GM12878 (cell line): ENCODE data around the gene PITPNM3. TPM values are rescaled to one million over a fixed set of nuclear protein-coding genes. Genes with fewer than 3 reads are reported as not detected.

Experiments
- ATAC-seq: fragments of 200-7000 bp; cut with Tn5 transposase; 3 replicates; pipeline ENCODE4 v1.9.1; 2020; ENCODE audit warnings: mild to moderate bottlenecking, moderate library complexity
- BruUV-seq: library from RNA; stranded (reverse); fragments of 400-500 nt; replicated peaks from 2 replicates; lab custom pipeline; 2021; lab: Mats Ljungman, UMichigan
- CTCF ChIA-PET: fragments of 300-600 bp; sonication (Branson Sonifier 250); formaldehyde crosslinking; extraction: SDS; loops from one replicate; lab custom pipeline; 2021; ENCODE audit warnings: inconsistent platforms; lab: Yijun Ruan, JAX
- POLR2A ChIA-PET: fragments of 350-600 bp; formaldehyde crosslinking; extraction: SDS; loops from one replicate; lab custom pipeline; 2021; ENCODE audit warnings: inconsistent platforms; lab: Charles Lee
- RAD21 ChIA-PET: fragments of 300-600 bp; sonication (Branson Sonifier 250); formaldehyde crosslinking; loops from one replicate; lab custom pipeline; 2023; ENCODE audit warnings: antibody characterized with exemption; ENCODE audit not compliant: unreplicated experiment; lab: Charles Lee
- SMC1A ChIA-PET: fragments of 300-600 bp; sonication (Branson Sonifier 250); formaldehyde crosslinking; loops from one replicate; lab custom pipeline; 2023; ENCODE audit not compliant: unreplicated experiment, uncharacterized antibody; lab: Charles Lee
- DNase-seq: peaks from one replicate; pipeline ENCODE4 v3.0.0-alpha.2; 2011; ENCODE audit warnings: low read depth, low spot score
- FAIRE-seq: peaks from 3 replicates; lab custom pipeline; 2011; peaks lifted over from hg19 to GRCh38; lab: Jason Lieb, UNC
- H2AFZ ChIP-seq: 2 replicates; pipeline ENCODE4 v1.6.0; 2011; ENCODE audit warnings: low read depth, low read length, control low read depth; ENCODE audit not compliant: control insufficient read depth
- H3K27ac ChIP-seq: 2 replicates; pipeline ENCODE4 v1.5.1; 2011; ENCODE audit warnings: control low read depth; ENCODE audit not compliant: control insufficient read depth, insufficient read depth
- H3K27me3 ChIP-seq, 2 experiments: replicated peaks in 1 of 2; 2 replicates each; pipeline versions ENCODE4 v1.6.0 to v1.6.1; 2011; ENCODE audit warnings: low read length in 1 of 2; ENCODE audit not compliant: control insufficient read depth in 2 of 2, insufficient read depth in 2 of 2
- H3K36me3 ChIP-seq, 2 experiments: 2 replicates each; pipeline ENCODE4 v1.5.1; 2011; ENCODE audit warnings: low read length in 1 of 2; ENCODE audit not compliant: control insufficient read depth in 2 of 2, insufficient read depth in 2 of 2
- H3K4me1 ChIP-seq: 2 replicates; pipeline ENCODE4 v1.6.1; 2011; ENCODE audit warnings: mild to moderate bottlenecking, low read length, moderate library complexity, mixed read lengths; ENCODE audit not compliant: control insufficient read depth, insufficient read depth
- H3K4me2 ChIP-seq: 2 replicates; pipeline ENCODE4 v1.6.0; 2011; ENCODE audit warnings: control low read depth; ENCODE audit not compliant: control insufficient read depth, insufficient read depth
- H3K4me3 ChIP-seq: fragments of 200-600 bp; sonication (generic); 2 replicates; pipeline ENCODE4 v1.5.1; 2016
- H3K79me2 ChIP-seq: 2 replicates; pipeline ENCODE4 v1.6.0; 2011; ENCODE audit warnings: low read length; ENCODE audit not compliant: control insufficient read depth, insufficient read depth
- H3K9ac ChIP-seq: 2 replicates; pipeline ENCODE4 v1.8.0; 2011; ENCODE audit warnings: low read length, control low read depth, mixed read lengths; ENCODE audit not compliant: control insufficient read depth, insufficient read depth
- H3K9me3 ChIP-seq: replicated peaks from 3 replicates; pipeline ENCODE4 v1.5.1; 2011; ENCODE audit warnings: mild to moderate bottlenecking, low read length; ENCODE audit not compliant: control insufficient read depth, insufficient read depth
- H4K20me1 ChIP-seq: 2 replicates; pipeline ENCODE4 v1.6.0; 2011; ENCODE audit not compliant: control insufficient read depth, insufficient read depth
- ATF7 ChIP-seq: fragments of 450-650 bp; IDR thresholded peaks from 2 replicates; pipeline ENCODE4 v1.6.1; 2016; ENCODE audit warnings: low read depth, mild to moderate bottlenecking
- BHLHE40 ChIP-seq, 2 experiments: fragments of 450-650 bp in 1 of 2; IDR thresholded peaks; 2 replicates each; pipeline ENCODE4 v1.6.1; 2011 to 2017; ENCODE audit warnings: low read depth in 2 of 2, borderline replicate concordance in 1 of 2, improper control_type of control experiment in 1 of 2, low read length in 1 of 2, mild to moderate bottlenecking in 1 of 2
- CTCF ChIP-seq, 3 experiments: IDR thresholded peaks in 2 of 3; conservative IDR thresholded peaks in 1 of 3; 2 replicates each; pipeline ENCODE4 v1.5.1; 2011; ENCODE audit warnings: low read depth in 3 of 3, low read length in 3 of 3, mild to moderate bottlenecking in 3 of 3, control low read depth in 2 of 3, moderate library complexity in 2 of 3, inconsistent platforms in 1 of 3, mixed read lengths in 1 of 3; ENCODE audit not compliant: control insufficient read depth in 2 of 3, insufficient read depth in 1 of 3; ENCODE audit errors: extremely low read depth in 1 of 3
- EGR1 ChIP-seq, 2 experiments: IDR thresholded peaks; 1 replicate in 1 of 2; 2 replicates in 1 of 2; pipeline ENCODE4 v1.6.1; 2011 to 2012; ENCODE audit warnings: low read depth in 2 of 2, low read length in 2 of 2, borderline replicate concordance in 1 of 2, mild to moderate bottlenecking in 1 of 2, moderate library complexity in 1 of 2
- IRF5 ChIP-seq: fragments of 450-650 bp; IDR thresholded peaks from 2 replicates; pipeline ENCODE4 v1.6.1; 2017; ENCODE audit warnings: borderline replicate concordance
- KLF5 ChIP-seq: fragments of 450-650 bp; IDR thresholded peaks from 2 replicates; pipeline ENCODE4 v1.6.1; 2014; ENCODE audit warnings: mild to moderate bottlenecking; ENCODE audit not compliant: partially characterized antibody
- MYC ChIP-seq: IDR thresholded peaks from 2 replicates; pipeline ENCODE4 v1.6.1; 2011; ENCODE audit warnings: mild to moderate bottlenecking, low read length, moderate library complexity, inconsistent platforms; ENCODE audit not compliant: insufficient read depth, insufficient replicate concordance, insufficient read length, severe bottlenecking
- NBN ChIP-seq: fragments of 450-650 bp; IDR thresholded peaks from 2 replicates; pipeline ENCODE4 v1.6.1; 2016
- NFYA ChIP-seq: IDR thresholded peaks from 2 replicates; pipeline ENCODE4 v1.6.1; 2011; ENCODE audit warnings: low read depth, mild to moderate bottlenecking, low read length, improper control_type of control experiment, borderline replicate concordance
- NFYB ChIP-seq: IDR thresholded peaks from 2 replicates; pipeline ENCODE4 v1.6.1; 2011; ENCODE audit warnings: low read depth, mild to moderate bottlenecking, low read length, improper control_type of control experiment, moderate library complexity; ENCODE audit not compliant: insufficient read depth
- POU2F2 ChIP-seq: IDR thresholded peaks from 3 replicates; pipeline ENCODE4 v1.6.1; 2011; ENCODE audit warnings: low read depth, mild to moderate bottlenecking, low read length, borderline replicate concordance
- RBBP5 ChIP-seq: fragments of 200-600 bp; sonication (generic); conservative IDR thresholded peaks from 2 replicates; pipeline ENCODE4 v1.6.1; 2016
- SREBF1 ChIP-seq: IDR thresholded peaks from 2 replicates; pipeline ENCODE4 v1.6.1; 2012; ENCODE audit warnings: mild to moderate bottlenecking, low read length
- TCF12 ChIP-seq: IDR thresholded peaks from 2 replicates; pipeline ENCODE4 v1.6.1; 2011; ENCODE audit warnings: low read depth, mild to moderate bottlenecking, low read length
- YY1 ChIP-seq: IDR thresholded peaks from 2 replicates; pipeline ENCODE4 v1.6.1; 2011; ENCODE audit warnings: low read depth, mild to moderate bottlenecking, low read length
- WGBS: methylation state at CpG from one replicate; pipeline ENCODE4 v1.1.6; 2016; ENCODE audit warnings: low lambda C conversion rate; ENCODE audit not compliant: insufficient replicate concordance, insufficient coverage; ENCODE audit errors: missing lambda C conversion rate; 5-methylcytosine and 5-hydroxymethylcytosine counted together
- in situ Hi-C: fragments of 300-500 bp; cut with MboI; formaldehyde crosslinking; loops from 9 replicates; pipeline ENCODE4 v1.14.3; 2018; ENCODE audit warnings: mixed read lengths
- intact Hi-C: fragments of 100-400 bp; cut with micrococcal nuclease; formaldehyde crosslinking; loops from one replicate; pipeline ENCODE4 v1.14.2; 2022; ENCODE audit not compliant: unreplicated experiment
- polyA plus RNA-seq, 11 experiments: library from polyadenylated mRNA; depleted of rRNA in 4 of 11; unstranded in 6 of 11; stranded (reverse) in 5 of 11; fragments of >200 nt; fragmentation: Nextera tagmentation in 4 of 11; fragmentation: Illumina TruSeq in 1 of 11; extraction: Ambion mirVana in 4 of 11; extraction: Trizol in 1 of 11; gene quantifications; 1 replicate in 1 of 11; 2 replicates in 10 of 11; pipeline versions ENCODE4 v1.2.1 to v1.2.3, GENCODE V29; 2011 to 2016; ENCODE audit warnings: inconsistent platforms in 2 of 11, missing spikeins in 2 of 11, low read depth in 1 of 11
- total RNA-seq, 4 experiments: library from RNA; depleted of rRNA in 3 of 4; stranded (reverse); fragments of >200 nt in 3 of 4; fragmentation: Illumina TruSeq in 1 of 4; extraction: Trizol in 1 of 4; gene quantifications; 2 replicates each; pipeline versions ENCODE4 v1.2.1 to v1.2.3, GENCODE V29; 2013 to 2021

Gene PITPNM3
- total and polyA plus RNA-seq, 10 of the 15 experiments (the other 5 are each of a cell fraction or from before 2014, with no cell fraction given): 0.02 to 0.49 (median 0.19) TPM; not detected in 1

GRCh38 chr17:6488008-6488539 is 68.3 kb downstream of the PITPNM3 start:
- Histone ChIP-seq H3K4me1 (no peaks in the 10 kb centered on the region), H3K9me3 (no peaks in the 10 kb centered on the region), H3K27me3 (peaks cover 0 to 7% of the 10 kb centered on the region in 2 experiments; a peak in 1 of 4 replicates), H3K9ac (no peak overlapping the region), H3K79me2 (no peaks in the 10 kb centered on the region), H3K4me2 (no peak overlapping the region), H3K4me3 (no peak overlapping the region), H3K36me3 (no peaks in the 10 kb centered on the region), H2AFZ (no peak overlapping the region), H4K20me1 (no peaks in the 10 kb centered on the region), H3K27ac (no peak overlapping the region)
- TF ChIP-seq EGR1 (IDR thresholded peaks at IDR 0.05; ENCODE audit: borderline replicate concordance in 1 of 2, low read depth in 2 of 2, low read length in 2 of 2) (no peak), RBBP5 (no peak), KLF5 (no peak), IRF5 (no peak), MYC (no peak), ATF7 (no peak), NFYB (no peak), TCF12 (no peak), NBN (no peak), YY1 (no peak), POU2F2 (no peak), NFYA (no peak), CTCF (IDR thresholded peaks at IDR 0.05 in 2 of 3, conservative IDR thresholded peaks at IDR 0.05 in 1 of 3; ENCODE audit: control insufficient read depth in 2 of 3, extremely low read depth in 1 of 3, insufficient read depth in 1 of 3, low read depth in 3 of 3, low read length in 3 of 3) (no peak), SREBF1 (no peak), BHLHE40 (IDR thresholded peaks at IDR 0.05; ENCODE audit: borderline replicate concordance in 1 of 2, low read depth in 2 of 2, low read length in 1 of 2) (no peak)
- no TSS peak for BruUV-seq
- no peak for ATAC-seq
- ChIA-PET RAD21 (no interaction called here), SMC1A (no interaction called here), POLR2A (no interaction called here), CTCF (interaction anchor here (3.0 kb wide), 1 partner anchor 15 kb away, joined by 9 read pairs; no protein-coding TSS in a partner anchor)
- no peak for FAIRE-seq
- no peak for DNase-seq
- in situ Hi-C loops (no loop called here), intact Hi-C loops (no loop called here)
- 33% methylated on average over 6 of the region's 6 CpGs for WGBS
